Gastroesophageal sphincter (tissue), 4 donors: Measurements from ENCODE around the gene SLC18A3. TPM values are rescaled to one million over a fixed set of nuclear protein-coding genes. Genes with fewer than 3 reads are reported as not detected.

ENCODE experiments used
- ATAC-seq: fragments of 150-250 bp; one replicate; pipeline ENCODE4 v1.9.1; 2016; ENCODE audit warnings: mild to moderate bottlenecking, moderate library complexity
- H3K27ac ChIP-seq, 4 donors: fragments of 200-600 bp; sonication (generic) in 3 of 4; 1 replicate in 3 of 4; 2 replicates in 1 of 4; pipeline ENCODE4 v1.5.1; 2016 to 2019
- H3K27me3 ChIP-seq: fragments of 200-600 bp; sonication (generic); one replicate; pipeline ENCODE4 v1.5.1; 2019
- H3K36me3 ChIP-seq, 2 donors: fragments of 200-600 bp; sonication (generic); one replicate each; pipeline ENCODE4 v1.5.1; 2019; ENCODE audit warnings: control low read depth in 1 of 2
- H3K4me1 ChIP-seq, 3 donors: fragments of 200-600 bp; sonication (generic); 1 replicate in 2 of 3; 2 replicates in 1 of 3; pipeline ENCODE4 v1.5.1; 2016 to 2019; ENCODE audit warnings: control low read depth in 2 of 3
- H3K4me3 ChIP-seq, 2 donors: fragments of 200-600 bp; sonication (generic); one replicate each; pipeline ENCODE4 v1.5.1; 2019; ENCODE audit warnings: mild to moderate bottlenecking in 1 of 2, moderate library complexity in 1 of 2
- H3K9me3 ChIP-seq, 3 donors: fragments of 200-600 bp; sonication (generic); one replicate each; pipeline ENCODE4 v1.5.1; 2017 to 2019; ENCODE audit warnings: control low read depth in 2 of 3
- EP300 ChIP-seq: sonication (generic); formaldehyde crosslinking; IDR thresholded peaks from one replicate; pipeline ENCODE4 v1.6.1; 2017; ENCODE audit warnings: antibody characterized with exemption, mild to moderate bottlenecking
- POLR2A ChIP-seq, 2 donors: fragments of 450-650 bp; IDR thresholded peaks; one replicate each; pipeline ENCODE4 v1.6.1; 2017; ENCODE audit warnings: antibody characterized with exemption in 2 of 2, mild to moderate bottlenecking in 2 of 2, moderate library complexity in 1 of 2
- POLR2AphosphoS5 ChIP-seq: sonication (generic); formaldehyde crosslinking; IDR thresholded peaks from one replicate; pipeline ENCODE4 v1.6.1; 2017; ENCODE audit warnings: antibody characterized with exemption
- WGBS, 2 donors: methylation state at CpG; one replicate each; pipeline ENCODE4 v1.1.5; 2018; ENCODE audit warnings: low coverage in 1 of 2; 5-methylcytosine and 5-hydroxymethylcytosine counted together
- total RNA-seq, 4 donors: library from RNA; depleted of rRNA; stranded (reverse); fragments of >200 nt; gene quantifications; one replicate each; pipeline ENCODE4 v1.1.0, GENCODE V29; 2016
- TF ChIP-seq, protein P1 (sequence below), 4 experiments: fragments of 200-600 bp in 2 of 4; fragments of 450-650 bp in 2 of 4; sonication (generic) in 1 of 4; IDR thresholded peaks; one replicate each; pipeline ENCODE4 v1.5.1; 2017 to 2019; ENCODE audit warnings: antibody characterized with exemption in 4 of 4, mild to moderate bottlenecking in 2 of 4, moderate library complexity in 2 of 4

The SLC18A3 gene
- total RNA-seq, 4 donors from 2014 or later = 0.12 to 1.7 (median 1.5) TPM; not detected in 1

DNA sequence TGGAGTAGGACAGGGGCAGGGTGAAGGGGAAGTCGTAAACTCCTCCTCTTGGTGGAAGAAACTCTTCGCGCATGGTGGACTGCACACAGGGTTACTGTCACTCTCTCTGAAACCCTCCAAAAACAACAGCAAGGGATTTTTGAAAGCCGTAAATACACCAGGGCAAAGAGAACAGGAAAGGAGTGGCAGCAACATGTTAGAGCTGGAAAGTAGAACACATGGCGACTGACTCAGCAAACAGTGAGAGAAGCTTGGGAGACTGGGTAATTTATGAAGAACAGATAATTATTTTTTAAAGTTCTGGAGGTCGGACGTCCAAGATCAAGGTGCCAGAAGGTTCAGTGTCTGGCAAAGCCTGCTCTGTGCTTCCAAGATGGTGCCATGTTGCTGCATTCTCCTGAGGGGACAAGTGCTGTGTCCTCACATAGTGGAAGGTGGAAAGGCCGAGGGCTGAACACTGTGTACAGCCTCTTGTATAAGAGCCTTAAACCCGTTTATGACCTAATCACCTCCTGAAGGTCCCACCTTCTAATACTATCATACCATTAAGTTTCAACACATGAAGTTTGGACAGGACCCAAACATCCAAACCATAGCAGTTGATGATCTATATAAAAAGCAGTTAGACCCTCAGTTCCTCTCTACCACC is 46.9 kb downstream of the SLC18A3 start:
- Histone ChIP-seq H3K4me1 (no peaks in the 10 kb centered on the region), H3K27me3 (peaks cover 31% of the 10 kb centered on the region), H3K9me3 (peaks cover 0 to 29% (median 0%) of the 10 kb centered on the region in 3 donors), H3K27ac (no peak overlapping the region), H3K36me3 (no peaks in the 10 kb centered on the region), H3K4me3 (no peak overlapping the region)
- WGBS, 2 donors = 61 to 86% methylated on average over 2 to 9 of the region's 9 CpGs
- no peak for ATAC-seq
- TF ChIP-seq POLR2AphosphoS5 (no peak), EP300 (no peak), POLR2A (IDR thresholded peaks at IDR 0.05) (no peak)
- TF ChIP-seq, protein P1, sequence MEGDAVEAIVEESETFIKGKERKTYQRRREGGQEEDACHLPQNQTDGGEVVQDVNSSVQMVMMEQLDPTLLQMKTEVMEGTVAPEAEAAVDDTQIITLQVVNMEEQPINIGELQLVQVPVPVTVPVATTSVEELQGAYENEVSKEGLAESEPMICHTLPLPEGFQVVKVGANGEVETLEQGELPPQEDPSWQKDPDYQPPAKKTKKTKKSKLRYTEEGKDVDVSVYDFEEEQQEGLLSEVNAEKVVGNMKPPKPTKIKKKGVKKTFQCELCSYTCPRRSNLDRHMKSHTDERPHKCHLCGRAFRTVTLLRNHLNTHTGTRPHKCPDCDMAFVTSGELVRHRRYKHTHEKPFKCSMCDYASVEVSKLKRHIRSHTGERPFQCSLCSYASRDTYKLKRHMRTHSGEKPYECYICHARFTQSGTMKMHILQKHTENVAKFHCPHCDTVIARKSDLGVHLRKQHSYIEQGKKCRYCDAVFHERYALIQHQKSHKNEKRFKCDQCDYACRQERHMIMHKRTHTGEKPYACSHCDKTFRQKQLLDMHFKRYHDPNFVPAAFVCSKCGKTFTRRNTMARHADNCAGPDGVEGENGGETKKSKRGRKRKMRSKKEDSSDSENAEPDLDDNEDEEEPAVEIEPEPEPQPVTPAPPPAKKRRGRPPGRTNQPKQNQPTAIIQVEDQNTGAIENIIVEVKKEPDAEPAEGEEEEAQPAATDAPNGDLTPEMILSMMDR (IDR thresholded peaks at IDR 0.05) = no peak

DNA sequence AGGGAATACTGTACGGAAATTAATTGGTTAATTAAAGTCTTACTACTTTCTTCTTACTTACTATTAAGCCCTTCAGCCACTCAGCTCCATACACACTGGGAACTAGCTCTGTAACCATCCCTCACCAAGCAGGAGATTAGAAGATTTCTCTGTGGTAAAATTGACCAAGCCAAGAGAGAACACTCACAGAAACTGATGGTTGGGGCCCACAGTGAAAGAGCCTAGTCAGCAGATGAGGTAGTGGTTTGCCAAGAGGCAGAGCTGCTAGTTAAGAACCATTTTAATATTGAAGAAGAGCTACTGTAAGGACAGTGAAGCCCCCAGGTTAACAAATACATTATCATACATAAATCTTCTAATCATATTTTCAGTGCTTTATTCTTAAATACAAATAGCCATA is 47.5 kb downstream of the SLC18A3 start:
- H3K36me3 ChIP-seq = no peaks in the 10 kb centered on the region
- no peak for ATAC-seq
- peaks cover 24% of the 10 kb centered on the region for H3K27me3 ChIP-seq
- H3K4me1 ChIP-seq = no peaks in the 10 kb centered on the region
- TF ChIP-seq POLR2AphosphoS5 (no peak), EP300 (no peak)
- 71 to 83% methylated on average over 1 of the region's 1 CpG for WGBS, 2 donors
- no peak overlapping the region for H3K4me3 ChIP-seq
- no peak overlapping the region for H3K27ac ChIP-seq
- peaks cover 0 to 29% (median 0%) of the 10 kb centered on the region in 3 donors for H3K9me3 ChIP-seq

DNA sequence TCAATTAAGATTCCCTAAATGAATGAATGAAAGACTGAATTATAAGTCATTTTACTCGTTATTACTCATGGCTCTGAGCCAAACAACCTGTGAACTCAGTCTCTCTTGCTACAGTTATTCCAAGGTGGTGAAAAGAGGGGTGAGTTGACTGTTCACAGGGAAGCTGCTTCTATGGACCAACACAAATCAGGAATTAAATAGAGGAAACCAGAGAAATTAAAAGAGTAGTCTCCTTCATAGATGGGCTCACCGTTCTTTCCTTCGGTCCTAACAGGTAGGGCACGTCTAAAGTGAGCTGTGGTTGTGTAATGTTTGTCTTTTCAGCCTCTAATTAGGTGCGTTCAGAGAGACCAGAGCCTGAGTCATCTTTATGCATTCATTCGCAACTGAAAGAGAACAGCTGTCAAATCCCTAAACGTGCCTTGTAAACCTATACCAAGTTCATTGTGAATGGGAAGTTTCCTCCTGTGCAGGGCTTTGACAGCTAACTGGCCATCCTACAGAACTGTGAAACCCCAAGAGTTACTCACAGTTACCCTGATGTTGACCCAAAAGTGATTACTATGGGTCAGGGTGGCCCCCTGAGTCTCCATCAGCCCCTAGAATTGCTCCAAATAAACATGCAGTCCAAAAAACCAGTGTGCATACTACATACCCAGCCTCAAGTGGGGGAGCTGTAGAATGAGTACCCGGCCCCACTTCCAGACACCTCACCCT is 51.2 kb downstream of the SLC18A3 start:
- no peak for ATAC-seq
- Histone ChIP-seq H3K4me3 (no peak overlapping the region), H3K9me3 (peaks cover 0 to 29% (median 0%) of the 10 kb centered on the region in 3 donors), H3K27me3 (peaks cover 8% of the 10 kb centered on the region), H3K27ac (no peak overlapping the region), H3K4me1 (no peaks in the 10 kb centered on the region), H3K36me3 (no peaks in the 10 kb centered on the region)
- WGBS, 2 donors = 36 to 55% methylated on average over 7 of the region's 8 CpGs
- TF ChIP-seq EP300 (no peak), POLR2A (IDR thresholded peaks at IDR 0.05) (no peak), POLR2AphosphoS5 (no peak)
- TF ChIP-seq, protein P1 (IDR thresholded peaks at IDR 0.05) = no peak

Other genes starting within 250 kb of the SLC18A3 start
- not detected for gene DRGX, start 214.2 kb upstream of the SLC18A3 start, total RNA-seq
- gene ERCC6, start 71.2 kb upstream of the SLC18A3 start, total RNA-seq = 10 to 100 TPM in 2 of 4 donors, 1 to 10 TPM in 2; 9.6 to 13.5 (median 11.0) TPM
- gene CHAT, start 3.7 kb downstream of the SLC18A3 start, total RNA-seq = 1 to 10 TPM in 1 of 4 donors, under 1 TPM in 1, not detected in 2; 0.94 to 1.6 TPM
- not detected for gene C10orf53, start 69.3 kb downstream of the SLC18A3 start, total RNA-seq
- 1 to 10 TPM in 2 of 4 donors, under 1 TPM in 2; 0.62 to 1.8 (median 1.2) TPM for gene OGDHL, start 152.0 kb downstream of the SLC18A3 start, total RNA-seq